Measurements from ENCODE around the gene GPHN.

Gene GPHN

GRCh38 chr14:66944872-66945271 lies 436.9 kb downstream of the GPHN start:
- no peaks in the 10 kb centered on the region for H3K27me3 Mint-ChIP-seq
- H3K9me3 Mint-ChIP-seq = peaks cover 25 to 38% of the 10 kb centered on the region in 2 donors
- no peak for DNase-seq
- no peak overlapping the region for H3K4me3 Mint-ChIP-seq
- H3K27ac Mint-ChIP-seq = no peak overlapping the region
- H3K4me1 Mint-ChIP-seq = no peaks in the 10 kb centered on the region
- ATAC-seq = no peak

GRCh38 chr14:66955159-66955558 lies 447.2 kb downstream of the GPHN start:
- no peaks in the 10 kb centered on the region for H3K27me3 Mint-ChIP-seq
- no peak overlapping the region for H3K4me3 Mint-ChIP-seq
- no peak for ATAC-seq
- no peaks in the 10 kb centered on the region for H3K4me1 Mint-ChIP-seq
- H3K9me3 Mint-ChIP-seq = peaks cover 25 to 40% of the 10 kb centered on the region in 2 donors
- no peak overlapping the region for H3K27ac Mint-ChIP-seq
- no peak for DNase-seq

DNA sequence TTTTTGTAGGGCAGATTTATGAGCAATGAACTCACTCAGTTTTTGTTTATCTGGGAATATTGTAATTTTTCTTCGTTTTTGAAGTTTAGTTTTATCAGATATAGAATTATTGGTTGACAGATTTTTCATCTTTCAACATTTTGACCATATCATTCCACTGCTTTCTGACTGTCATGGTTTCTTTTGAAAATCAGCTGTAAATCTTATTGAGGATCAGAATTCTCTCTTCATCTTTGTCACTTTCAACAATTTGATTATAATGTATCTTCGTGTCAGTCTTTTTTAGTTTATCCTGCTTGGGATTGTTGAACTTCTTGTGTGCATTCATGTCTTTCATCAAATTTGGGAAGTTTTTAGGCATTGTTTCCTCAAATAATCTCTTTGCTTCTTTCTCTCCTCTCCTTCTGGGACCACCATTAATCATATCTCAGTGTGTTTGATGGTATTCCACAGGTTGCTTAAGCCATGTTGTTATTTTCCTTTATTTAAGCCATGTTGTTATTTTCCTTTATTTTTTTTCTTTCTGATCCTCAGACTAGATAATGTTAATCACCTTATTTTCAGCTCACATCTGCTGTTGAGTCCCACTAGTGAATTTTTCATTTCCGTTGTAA lies 451.6 kb downstream of the GPHN start:
- Mint-ChIP-seq H3K4me3 (no peak overlapping the region), H3K27ac (no peak overlapping the region), H3K9me3 (peaks cover 16 to 34% of the 10 kb centered on the region in 2 donors), H3K27me3 (no peaks in the 10 kb centered on the region), H3K4me1 (no peaks in the 10 kb centered on the region)
- no peak for DNase-seq
- ATAC-seq = no peak

GRCh38 chr14:66965831-66966230 lies 457.9 kb downstream of the GPHN start:
- Mint-ChIP-seq H3K9me3 (peaks cover 0 to under 1% of the 10 kb centered on the region in 2 donors), H3K4me1 (no peaks in the 10 kb centered on the region), H3K27me3 (no peaks in the 10 kb centered on the region), H3K4me3 (no peak overlapping the region), H3K27ac (no peak overlapping the region)
- DNase-seq (no peak), ATAC-seq (no peak)

GRCh38 chr14:66972469-66972868 lies 464.5 kb downstream of the GPHN start:
- Mint-ChIP-seq H3K4me1 (no peaks in the 10 kb centered on the region), H3K4me3 (no peak overlapping the region), H3K27ac (no peak overlapping the region), H3K9me3 (no peaks in the 10 kb centered on the region), H3K27me3 (no peaks in the 10 kb centered on the region)
- ATAC-seq (no peak), DNase-seq (no peak)

DNA sequence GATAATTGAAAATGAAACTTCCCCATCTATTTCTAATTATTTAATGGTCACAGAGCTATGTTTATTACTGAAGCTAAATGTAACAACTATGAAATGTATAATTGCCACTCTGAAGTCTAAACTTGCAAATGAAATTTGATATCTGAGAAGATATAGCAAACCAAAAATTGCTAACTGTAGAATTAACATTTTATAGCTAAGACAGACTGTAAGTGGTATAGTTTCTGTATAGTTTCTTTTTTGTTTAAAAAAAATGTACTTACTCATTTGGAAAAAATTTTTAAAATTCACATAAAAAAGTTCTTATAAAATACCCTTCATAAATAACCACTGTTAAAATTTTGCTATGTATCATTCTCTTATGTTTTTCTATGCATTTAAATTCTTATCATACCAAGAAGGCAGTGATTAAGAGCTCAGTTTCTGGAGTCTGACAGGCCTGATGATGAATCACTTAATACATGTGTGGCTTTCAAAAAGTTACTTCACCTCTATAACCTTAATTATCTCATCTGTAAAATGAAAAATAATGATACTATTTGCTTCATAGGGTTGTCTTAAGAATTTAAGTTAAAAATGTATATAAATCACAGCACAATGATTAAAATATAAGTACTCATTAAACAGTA lies 466.6 kb downstream of the GPHN start:
- no peak overlapping the region for H3K4me3 Mint-ChIP-seq
- no peaks in the 10 kb centered on the region for H3K4me1 Mint-ChIP-seq
- H3K27ac Mint-ChIP-seq = no peak overlapping the region
- no peak for ATAC-seq
- no peak for DNase-seq
- no peaks in the 10 kb centered on the region for H3K9me3 Mint-ChIP-seq
- H3K27me3 Mint-ChIP-seq = no peaks in the 10 kb centered on the region

DNA sequence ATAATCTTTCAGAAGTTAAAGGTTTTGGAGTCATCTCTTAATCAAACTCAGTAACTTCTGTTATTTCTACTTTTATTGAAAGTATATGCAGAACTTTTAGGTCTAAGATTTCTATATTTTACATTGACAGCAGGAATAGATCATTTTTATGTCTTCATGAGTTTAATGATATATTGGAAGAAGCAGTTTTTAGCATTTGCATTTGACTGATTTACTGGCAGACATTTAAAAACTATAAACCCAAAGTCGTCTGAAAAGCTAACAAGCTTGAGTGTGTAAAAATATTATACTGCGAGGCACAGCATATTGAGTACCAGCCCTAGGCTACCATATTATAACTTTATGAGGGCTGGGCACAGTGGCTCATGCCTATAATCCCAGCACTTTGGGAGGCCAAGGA lies 467.3 kb downstream of the GPHN start:
- no peak overlapping the region for H3K27ac Mint-ChIP-seq

GRCh38 chr14:66979101-66979974 lies 471.4 kb downstream of the GPHN start:
- Mint-ChIP-seq H3K27me3 (no peaks in the 10 kb centered on the region), H3K4me1 (no peaks in the 10 kb centered on the region), H3K4me3 (no peak overlapping the region), H3K27ac (no peak overlapping the region), H3K9me3 (no peaks in the 10 kb centered on the region)
- DNase-seq (no peak), ATAC-seq (peak; percentile 49)

More for the DNA sequence above, 467.3 kb downstream of the GPHN start:
- no peaks in the 10 kb centered on the region for H3K4me1 Mint-ChIP-seq
- no peak for ATAC-seq
- DNase-seq = no peak
- no peak overlapping the region for H3K4me3 Mint-ChIP-seq
- H3K27me3 Mint-ChIP-seq = no peaks in the 10 kb centered on the region
- no peaks in the 10 kb centered on the region for H3K9me3 Mint-ChIP-seq

- Mint-ChIP-seq H3K4me1 (no peaks in the 10 kb centered on the region), H3K27ac (no peak overlapping the region), H3K4me3 (no peak overlapping the region), H3K9me3 (no peaks in the 10 kb centered on the region), H3K27me3 (no peaks in the 10 kb centered on the region)
- no peak for ATAC-seq
- no peak for DNase-seq
Observed at GRCh38 chr14:66982247-66982646, 474.3 kb downstream of the GPHN start.

DNA sequence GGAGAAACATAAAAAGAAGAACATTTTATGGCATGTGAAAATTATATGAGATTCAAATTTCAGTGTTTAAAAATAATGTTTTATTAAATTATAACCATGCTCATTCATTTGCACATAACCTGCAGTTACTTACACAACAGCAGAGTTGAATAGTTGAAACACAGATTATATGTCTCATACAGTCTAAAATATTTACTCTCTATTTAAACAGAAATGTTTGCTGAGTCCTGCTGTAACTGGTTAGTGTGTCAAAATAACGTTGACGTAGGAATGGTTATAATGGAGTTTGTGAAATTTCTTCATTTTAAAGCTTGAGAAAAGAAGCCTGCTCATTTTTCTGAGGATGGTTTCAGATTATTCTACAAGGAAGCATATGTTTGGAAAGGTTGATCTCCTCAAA lies 484.8 kb downstream of the GPHN start:
- ATAC-seq = no peak
- no peak overlapping the region for H3K27ac Mint-ChIP-seq
- no peaks in the 10 kb centered on the region for H3K27me3 Mint-ChIP-seq
- DNase-seq = no peak
- H3K4me1 Mint-ChIP-seq = peaks cover 2% of the 10 kb centered on the region
- H3K4me3 Mint-ChIP-seq = no peak overlapping the region
- H3K9me3 Mint-ChIP-seq = no peaks in the 10 kb centered on the region

GRCh38 chr14:66993512-66993911 lies 485.6 kb downstream of the GPHN start:
- Mint-ChIP-seq H3K27ac (no peak overlapping the region), H3K27me3 (no peaks in the 10 kb centered on the region), H3K9me3 (no peaks in the 10 kb centered on the region), H3K4me1 (peaks cover 8% of the 10 kb centered on the region), H3K4me3 (no peak overlapping the region)
- DNase-seq (no peak), ATAC-seq (no peak)

DNA sequence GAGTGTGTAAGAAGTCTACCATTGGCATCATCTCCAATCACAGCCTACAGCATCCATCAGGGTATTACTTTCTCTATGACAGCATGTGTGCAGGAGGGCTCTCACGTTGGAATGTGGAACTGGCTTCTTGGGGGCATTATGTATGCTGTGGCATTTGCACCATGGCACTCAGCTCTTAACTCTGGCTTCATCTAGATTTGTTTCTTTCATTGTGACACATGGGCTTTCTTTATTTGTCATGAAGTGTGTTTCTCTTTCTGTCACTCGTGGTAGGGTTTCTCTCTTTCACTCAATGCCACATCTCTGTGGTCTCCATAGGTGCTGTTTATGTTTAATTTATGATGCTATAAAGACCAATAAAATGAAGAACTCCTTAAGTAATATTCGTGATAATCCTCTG lies 490.1 kb downstream of the GPHN start:
- H3K4me3 Mint-ChIP-seq = no peak overlapping the region
- no peak overlapping the region for H3K27ac Mint-ChIP-seq
- ATAC-seq (peak; percentile 98), DNase-seq (peak in 1 of 2 donors; percentile 23)
- H3K27me3 Mint-ChIP-seq = no peaks in the 10 kb centered on the region
- peaks cover 8% of the 10 kb centered on the region for H3K4me1 Mint-ChIP-seq
- H3K9me3 Mint-ChIP-seq = no peaks in the 10 kb centered on the region

DNA sequence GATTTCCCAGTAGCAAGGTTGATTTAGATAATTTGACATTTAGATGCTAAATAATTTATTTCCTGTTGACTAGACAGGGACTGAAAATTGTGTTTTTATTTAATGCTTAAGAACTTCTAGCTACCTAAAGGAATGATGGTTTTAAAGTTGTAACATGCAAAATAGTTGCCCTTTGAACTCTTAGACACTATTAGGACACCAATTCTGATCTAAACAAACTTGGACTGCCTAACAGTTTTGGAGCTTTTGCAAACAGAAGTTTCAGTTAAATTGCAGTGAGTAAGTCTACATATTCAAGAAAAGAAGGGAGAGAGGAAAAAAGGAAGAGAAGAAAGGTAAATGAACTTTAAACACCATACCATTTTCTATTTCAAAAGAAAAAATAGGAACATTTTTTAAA lies 492.0 kb downstream of the GPHN start:
- no peak for DNase-seq
- peaks cover 8% of the 10 kb centered on the region for H3K4me1 Mint-ChIP-seq
- no peaks in the 10 kb centered on the region for H3K9me3 Mint-ChIP-seq
- ATAC-seq = no peak
- peak overlapping the region in 1 of 2 donors; percentile 69 for H3K27ac Mint-ChIP-seq
- H3K4me3 Mint-ChIP-seq = no peak overlapping the region
- H3K27me3 Mint-ChIP-seq = no peaks in the 10 kb centered on the region

DNA sequence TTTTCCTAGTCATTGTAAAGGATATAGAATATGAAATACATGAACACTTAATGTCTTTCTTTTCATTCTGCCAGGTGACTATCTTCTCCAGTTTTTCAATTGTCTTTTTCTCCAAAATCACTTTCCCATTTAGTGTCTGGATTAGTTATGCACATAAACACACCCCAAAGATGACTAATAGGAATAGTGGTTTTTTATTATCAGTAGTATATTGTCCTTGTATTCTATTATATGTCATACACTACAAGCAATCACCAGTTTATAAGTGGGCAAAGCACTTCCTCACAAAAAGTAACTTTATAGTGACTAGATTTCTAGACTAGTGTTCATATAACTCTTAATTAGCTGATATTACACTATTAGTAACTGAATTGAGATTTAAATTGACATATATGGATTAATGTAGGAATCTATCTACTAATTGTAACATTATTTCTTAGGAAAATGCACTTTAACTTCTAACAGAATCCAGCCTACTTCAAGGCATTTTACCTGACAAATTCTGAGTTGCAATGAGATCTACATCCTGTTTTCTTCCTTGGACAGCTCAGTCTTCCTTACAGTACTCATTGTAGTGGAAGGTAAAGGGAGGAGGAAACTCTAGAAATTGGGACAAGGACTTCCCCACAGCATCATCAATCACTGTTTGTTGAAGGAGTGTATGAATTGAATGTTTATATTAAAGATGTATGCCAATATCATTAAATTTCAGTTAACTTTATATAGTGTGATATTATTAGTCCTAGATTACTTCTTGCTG lies 495.2 kb downstream of the GPHN start:
- no peak overlapping the region for H3K27ac Mint-ChIP-seq
- H3K9me3 Mint-ChIP-seq = no peaks in the 10 kb centered on the region

GRCh38 chr14:67004521-67004920 lies 496.6 kb downstream of the GPHN start:
- no peak for ATAC-seq
- Mint-ChIP-seq H3K4me1 (no peaks in the 10 kb centered on the region), H3K4me3 (no peak overlapping the region), H3K27me3 (no peaks in the 10 kb centered on the region), H3K9me3 (no peaks in the 10 kb centered on the region), H3K27ac (no peak overlapping the region)
- DNase-seq = no peak

More for the DNA sequence above, 495.2 kb downstream of the GPHN start:
- Mint-ChIP-seq H3K4me1 (peaks cover 2% of the 10 kb centered on the region), H3K27me3 (no peaks in the 10 kb centered on the region), H3K4me3 (no peak overlapping the region)
- no peak for DNase-seq
- no peak for ATAC-seq

Measured in stimulated activated naive CD8-positive, alpha-beta T cell treated with anti-CD3 and anti-CD28 coated beads, Interleukin-15, amount 100 ng/mL, for 72 hours (primary cell).